Neural crest cell (in vitro differentiated cells): Measurements from ENCODE around the gene MINDY2. TPM values are rescaled to one million over a fixed set of nuclear protein-coding genes. Genes with fewer than 3 reads are reported as not detected.

Source experiments
- DNase-seq: peaks from one replicate; pipeline ENCODE4 v3.0.0; 2021; ENCODE audit warnings: low read depth, mixed read lengths, low spot score
- H3K27ac Mint-ChIP-seq: one replicate; pipeline ENCODE4 v1.8.0; 2021; ENCODE audit warnings: mild to moderate bottlenecking, mixed read lengths; ENCODE audit not compliant: unreplicated experiment
- H3K27me3 Mint-ChIP-seq: 2 replicates; pipeline ENCODE4 v1.8.0; 2021; ENCODE audit warnings: low read depth, mild to moderate bottlenecking, mixed read lengths
- H3K36me3 Mint-ChIP-seq: 2 replicates; pipeline ENCODE4 v1.8.0; 2021; ENCODE audit warnings: low read depth, mild to moderate bottlenecking, mixed read lengths
- H3K4me1 Mint-ChIP-seq: 2 replicates; pipeline ENCODE4 v1.8.0; 2021; ENCODE audit warnings: mixed read lengths
- H3K4me3 Mint-ChIP-seq: one replicate; pipeline ENCODE4 v1.8.0; 2021; ENCODE audit warnings: mild to moderate bottlenecking, mixed read lengths
- H3K9me3 Mint-ChIP-seq: 2 replicates; pipeline ENCODE4 v1.8.0; 2021; ENCODE audit warnings: mixed read lengths
- total RNA-seq: library from RNA; stranded (reverse); gene quantifications from 2 replicates; pipeline ENCODE4 v1.2.1, GENCODE V29; 2021
- TF ChIP-seq, protein P1 (sequence below): fragments of 200-600 bp; sonication (generic); conservative IDR thresholded peaks from 2 replicates; pipeline ENCODE4 v1.5.0; 2021; ENCODE audit warnings: antibody characterized with exemption, mild to moderate bottlenecking

MINDY2 gene
- total RNA-seq, 1 donor from 2014 or later = 14.3 TPM

DNA sequence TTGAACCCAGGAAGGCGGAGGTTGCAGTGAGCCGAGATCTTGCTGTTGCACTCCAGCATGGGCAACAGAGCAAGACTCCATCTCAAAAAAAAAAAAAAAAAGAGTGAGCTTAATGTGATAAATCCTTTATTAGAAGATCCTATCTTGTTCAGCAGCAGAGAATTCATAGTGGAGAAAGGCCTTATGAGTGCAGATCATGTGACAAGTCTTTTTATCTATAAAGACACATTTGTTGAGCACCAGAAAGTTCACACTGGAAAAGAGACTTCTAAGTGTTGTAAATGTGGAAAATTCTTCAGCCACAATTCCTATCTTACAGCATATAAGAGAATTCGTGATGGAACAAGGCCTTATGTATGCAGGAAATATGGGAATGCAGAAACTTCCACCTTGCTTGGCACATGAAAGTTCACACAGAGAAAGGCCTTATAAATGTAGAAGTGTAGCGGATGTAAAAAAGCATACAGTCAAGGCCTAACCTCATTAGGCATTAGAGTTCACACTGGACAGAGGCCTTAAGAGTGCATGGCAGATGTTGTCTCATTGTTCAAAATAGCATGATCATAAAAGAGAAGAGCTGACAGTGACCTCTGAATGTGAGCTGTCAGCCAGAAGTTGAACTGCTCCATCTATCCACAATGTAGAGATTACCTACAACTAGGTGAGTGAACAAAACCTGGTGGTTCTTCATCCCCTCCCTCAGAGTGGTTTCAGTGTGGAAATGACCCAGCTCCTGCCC lies 38.3 kb upstream of the MINDY2 start:
- Mint-ChIP-seq H3K27ac (no peak overlapping the region), H3K4me1 (peaks cover 24% of the 10 kb centered on the region), H3K27me3 (no peaks in the 10 kb centered on the region), H3K4me3 (no peak overlapping the region), H3K9me3 (no peaks in the 10 kb centered on the region), H3K36me3 (peaks cover 7% of the 10 kb centered on the region)
- no peak for DNase-seq
- TF ChIP-seq, protein P1, sequence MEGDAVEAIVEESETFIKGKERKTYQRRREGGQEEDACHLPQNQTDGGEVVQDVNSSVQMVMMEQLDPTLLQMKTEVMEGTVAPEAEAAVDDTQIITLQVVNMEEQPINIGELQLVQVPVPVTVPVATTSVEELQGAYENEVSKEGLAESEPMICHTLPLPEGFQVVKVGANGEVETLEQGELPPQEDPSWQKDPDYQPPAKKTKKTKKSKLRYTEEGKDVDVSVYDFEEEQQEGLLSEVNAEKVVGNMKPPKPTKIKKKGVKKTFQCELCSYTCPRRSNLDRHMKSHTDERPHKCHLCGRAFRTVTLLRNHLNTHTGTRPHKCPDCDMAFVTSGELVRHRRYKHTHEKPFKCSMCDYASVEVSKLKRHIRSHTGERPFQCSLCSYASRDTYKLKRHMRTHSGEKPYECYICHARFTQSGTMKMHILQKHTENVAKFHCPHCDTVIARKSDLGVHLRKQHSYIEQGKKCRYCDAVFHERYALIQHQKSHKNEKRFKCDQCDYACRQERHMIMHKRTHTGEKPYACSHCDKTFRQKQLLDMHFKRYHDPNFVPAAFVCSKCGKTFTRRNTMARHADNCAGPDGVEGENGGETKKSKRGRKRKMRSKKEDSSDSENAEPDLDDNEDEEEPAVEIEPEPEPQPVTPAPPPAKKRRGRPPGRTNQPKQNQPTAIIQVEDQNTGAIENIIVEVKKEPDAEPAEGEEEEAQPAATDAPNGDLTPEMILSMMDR = no peak

DNA sequence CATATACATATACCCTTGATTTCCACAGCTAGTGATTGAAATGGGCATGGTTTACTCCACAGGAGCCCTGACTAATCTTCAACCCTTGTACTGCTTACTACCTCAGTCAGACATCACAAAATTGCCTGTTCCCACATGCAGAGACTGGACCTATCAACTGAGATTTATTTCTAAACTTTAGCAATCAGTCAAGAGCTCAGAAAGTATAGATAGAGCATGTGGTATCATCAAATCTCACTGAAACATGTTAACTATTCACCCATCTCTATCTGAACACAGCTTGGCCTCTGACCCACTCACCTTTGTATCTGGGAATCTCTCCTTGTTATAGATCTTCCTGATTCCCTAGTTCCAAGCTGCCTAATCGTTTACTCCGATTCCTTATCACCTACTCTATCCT lies 36.2 kb upstream of the MINDY2 start:
- Mint-ChIP-seq H3K36me3 (peaks cover 4% of the 10 kb centered on the region), H3K9me3 (no peaks in the 10 kb centered on the region), H3K4me1 (peaks cover 28% of the 10 kb centered on the region), H3K27ac (peak overlapping the region; percentile 30), H3K4me3 (no peak overlapping the region), H3K27me3 (no peaks in the 10 kb centered on the region)
- TF ChIP-seq, protein P1 = no peak
- DNase-seq = no peak

DNA sequence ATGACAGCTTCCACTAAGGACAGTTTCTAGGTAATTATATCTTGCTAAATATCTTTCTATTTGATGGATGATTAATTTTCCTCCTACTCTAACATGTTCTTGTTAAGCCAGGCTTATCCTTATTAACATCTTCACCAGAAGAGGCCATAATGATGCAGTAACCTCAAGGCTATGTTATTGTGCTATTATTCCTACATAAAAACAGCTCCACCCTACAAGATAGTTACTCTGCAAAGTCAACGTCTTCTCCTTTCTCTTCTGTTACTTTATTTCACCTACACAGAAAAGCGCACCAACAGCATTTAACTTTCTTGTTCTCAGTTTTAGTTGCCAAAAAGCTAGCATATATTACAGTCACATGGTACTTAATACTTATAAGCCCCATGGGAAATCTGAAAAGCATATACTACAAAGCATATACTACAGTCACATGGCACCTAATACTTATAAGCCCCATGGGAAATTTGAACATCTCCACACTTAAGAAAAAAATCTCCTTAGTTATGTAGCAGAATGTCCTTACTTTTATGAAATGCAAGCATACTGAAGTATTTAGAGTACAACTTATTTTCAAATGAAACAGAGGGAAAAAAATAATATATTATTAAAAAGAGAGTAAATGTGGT lies 35.0 kb upstream of the MINDY2 start:
- H3K9me3 Mint-ChIP-seq = no peaks in the 10 kb centered on the region
- no peak overlapping the region for H3K27ac Mint-ChIP-seq
- peaks cover 4% of the 10 kb centered on the region for H3K36me3 Mint-ChIP-seq
- no peak for DNase-seq
- TF ChIP-seq, protein P1 = no peak
- no peaks in the 10 kb centered on the region for H3K27me3 Mint-ChIP-seq
- H3K4me3 Mint-ChIP-seq = no peak overlapping the region
- H3K4me1 Mint-ChIP-seq = peaks cover 29% of the 10 kb centered on the region

DNA sequence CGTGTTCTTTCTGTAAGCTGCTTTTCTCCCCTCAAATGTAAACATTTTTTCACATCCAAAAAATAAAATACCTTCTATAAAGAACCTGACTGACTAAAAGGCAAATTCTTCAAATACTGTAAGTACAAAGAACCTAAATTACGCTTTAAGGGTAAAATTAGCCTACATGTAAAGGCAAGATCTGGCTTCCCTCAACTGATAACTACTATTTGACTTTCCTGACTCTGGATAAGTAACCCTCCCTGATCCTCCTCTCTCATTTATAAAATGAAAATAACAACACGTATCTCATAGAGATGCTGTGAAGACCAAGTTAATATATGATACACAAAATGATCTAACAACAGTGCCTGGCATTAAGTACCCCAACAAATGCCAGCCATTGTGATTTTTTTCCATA lies 33.8 kb upstream of the MINDY2 start:
- TF ChIP-seq, protein P1 = no peak
- Mint-ChIP-seq H3K27ac (no peak overlapping the region), H3K9me3 (no peaks in the 10 kb centered on the region), H3K36me3 (no peaks in the 10 kb centered on the region), H3K4me1 (peaks cover 30% of the 10 kb centered on the region), H3K27me3 (no peaks in the 10 kb centered on the region), H3K4me3 (no peak overlapping the region)
- no peak for DNase-seq

DNA sequence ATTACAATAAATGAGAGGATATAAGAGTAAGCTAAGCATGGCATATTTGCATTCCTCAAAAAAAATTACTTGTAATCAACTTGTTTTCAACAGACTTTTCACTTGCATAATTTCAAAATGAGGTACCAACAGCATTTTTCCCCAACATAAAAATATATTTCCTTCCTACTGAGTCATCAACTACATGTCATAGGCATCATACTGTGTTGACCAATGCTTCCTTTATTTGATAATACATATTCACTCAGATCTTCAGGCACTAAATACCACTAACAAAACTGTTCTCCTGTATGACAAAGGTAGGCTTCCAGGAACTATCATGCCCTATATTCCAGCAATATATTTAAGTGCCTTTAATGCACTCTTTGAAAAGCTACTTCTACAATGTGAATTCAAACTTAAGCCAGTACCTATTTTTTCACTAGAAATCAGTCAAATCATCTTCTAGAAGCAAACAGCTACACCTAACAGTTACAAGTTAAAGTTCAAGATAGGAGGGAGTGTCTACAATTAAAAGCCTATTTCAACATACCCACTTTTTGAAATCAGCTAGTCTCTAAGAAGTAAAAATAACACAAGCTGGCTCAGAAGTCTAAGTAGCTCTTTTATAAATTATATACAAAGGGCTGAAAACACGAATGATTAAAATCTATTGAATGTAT lies 32.9 kb upstream of the MINDY2 start:
- no peak for DNase-seq
- Mint-ChIP-seq H3K36me3 (no peaks in the 10 kb centered on the region), H3K9me3 (no peaks in the 10 kb centered on the region), H3K4me1 (peaks cover 31% of the 10 kb centered on the region), H3K4me3 (no peak overlapping the region), H3K27ac (no peak overlapping the region), H3K27me3 (no peaks in the 10 kb centered on the region)
- TF ChIP-seq, protein P1 = no peak
